ENCODE results near the gene SCRN1.

- TF ChIP-seq CTCF (IDR thresholded peaks at IDR 0.05; ENCODE audit: low read length) (no peak), EZH2 (optimal IDR thresholded peaks at IDR 0.05; ENCODE audit: low read depth, low read length) (no peak)
Measured at GRCh38 chr7:29883462-29884398, 105.9 kb downstream of the SCRN1 start.
